ENCODE results near the gene PDLIM1. TPM values are rescaled to one million over a fixed set of nuclear protein-coding genes. Genes with fewer than 3 reads are reported as not detected.

Gene PDLIM1
- total RNA-seq, 2 donors from 2014 or later, result 93.9 to 158 TPM

DNA sequence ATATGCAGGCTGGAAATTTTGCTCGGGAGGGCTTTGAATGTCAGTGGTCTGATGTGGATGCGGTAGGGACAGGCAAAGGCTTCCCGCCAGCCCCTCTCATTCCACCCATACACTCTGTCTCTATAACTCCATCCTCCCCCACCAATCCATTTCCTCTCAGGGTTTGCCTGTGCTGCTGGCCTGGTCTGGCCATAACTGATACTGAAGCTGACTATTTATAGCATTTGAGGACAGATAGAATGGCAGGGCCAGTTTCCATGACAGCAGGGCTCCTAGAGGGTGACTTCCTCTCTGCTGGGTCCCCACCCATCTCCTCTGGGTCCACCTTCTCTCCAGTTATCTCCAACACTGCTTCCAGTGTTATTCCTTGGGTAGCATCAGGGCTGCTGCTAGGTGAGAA is 6.6 kb upstream of the PDLIM1 start:
- Mint-ChIP-seq H3K4me3 (no peak overlapping the region), H3K27ac (no peak overlapping the region), H3K9me3 (no peaks in the 10 kb centered on the region), H3K27me3 (ENCODE audit: insufficient read depth) (peaks cover 58% of the 10 kb centered on the region), H3K36me3 (ENCODE audit: low read depth) (no peaks in the 10 kb centered on the region), H3K4me1 (peaks cover 19% of the 10 kb centered on the region)
- 100% methylated on average over 3 of the region's 3 CpGs; no CpG with 5 or more reads in 1 of the 2 experiments for WGBS, 2 experiments (ENCODE audit: insufficient coverage in 1 of 2, insufficient read length in 1 of 2)
- Histone ChIP-seq H3K4me1 (ENCODE audit: control insufficient read depth, insufficient read depth, low read length) (peaks cover 9% of the 10 kb centered on the region), H3K27ac (ENCODE audit: low read depth, low read length) (no peak overlapping the region), H3K9me3 (ENCODE audit: control insufficient read depth, low read length) (no peaks in the 10 kb centered on the region), H3K9ac (ENCODE audit: extremely low read depth, low read length, poor library complexity, severe bottlenecking) (no peak overlapping the region), H3K4me3 (ENCODE audit: low read length) (no peak overlapping the region), H3K27me3 (ENCODE audit: control insufficient read depth, insufficient read depth, low read length, poor library complexity, severe bottlenecking) (peaks cover 14% of the 10 kb centered on the region), H3K36me3 (ENCODE audit: control insufficient read depth, insufficient read depth, low read length) (no peaks in the 10 kb centered on the region)
- DNase-seq, result no peak
- no peak for TF ChIP-seq CTCF (conservative IDR thresholded peaks at IDR 0.05)

- Mint-ChIP-seq H3K4me3 (no peak overlapping the region), H3K36me3 (ENCODE audit: low read depth) (no peaks in the 10 kb centered on the region), H3K4me1 (peaks cover 19% of the 10 kb centered on the region), H3K9me3 (no peaks in the 10 kb centered on the region), H3K27me3 (ENCODE audit: insufficient read depth) (peaks cover 61% of the 10 kb centered on the region), H3K27ac (no peak overlapping the region)
- peaks cover 14% of the 10 kb centered on the region for H3K27me3 ChIP-seq (ENCODE audit: control insufficient read depth, insufficient read depth, low read length, poor library complexity, severe bottlenecking)
- no peak overlapping the region for H3K27ac ChIP-seq (ENCODE audit: low read depth, low read length)
- peaks cover 9% of the 10 kb centered on the region for H3K4me1 ChIP-seq (ENCODE audit: control insufficient read depth, insufficient read depth, low read length)
- no peak for TF ChIP-seq CTCF (conservative IDR thresholded peaks at IDR 0.05)
- no peak overlapping the region for H3K9ac ChIP-seq (ENCODE audit: extremely low read depth, low read length, poor library complexity, severe bottlenecking)
- no peaks in the 10 kb centered on the region for H3K9me3 ChIP-seq (ENCODE audit: control insufficient read depth, low read length)
- 93 to 95% methylated on average over 4 of the region's 4 CpGs for WGBS, 2 experiments (ENCODE audit: insufficient coverage in 1 of 2, insufficient read length in 1 of 2)
- DNase-seq, result no peak
- H3K4me3 ChIP-seq (ENCODE audit: low read length), result no peak overlapping the region
- no peaks in the 10 kb centered on the region for H3K36me3 ChIP-seq (ENCODE audit: control insufficient read depth, insufficient read depth, low read length)
These were observed 6.0 kb upstream of the PDLIM1 start for GRCh38 chr10:95296764-95297163.

GRCh38 chr10:95295031-95295755 is 4.4 kb upstream of the PDLIM1 start:
- DNase-seq, result peak; percentile 88
- H3K9me3 Mint-ChIP-seq, result no peaks in the 10 kb centered on the region

More at GRCh38 chr10:95295031-95295755, 4.4 kb upstream of the PDLIM1 start:
- H3K27ac ChIP-seq (ENCODE audit: low read depth, low read length), result no peak overlapping the region
- Mint-ChIP-seq H3K4me3 (peak overlapping the region; percentile 48), H3K36me3 (ENCODE audit: low read depth) (no peaks in the 10 kb centered on the region), H3K27ac (peak overlapping the region; percentile 35), H3K27me3 (ENCODE audit: insufficient read depth) (peaks cover 65% of the 10 kb centered on the region), H3K4me1 (peaks cover 19% of the 10 kb centered on the region)
- H3K36me3 ChIP-seq (ENCODE audit: control insufficient read depth, insufficient read depth, low read length), result no peaks in the 10 kb centered on the region
- no peak for TF ChIP-seq CTCF (conservative IDR thresholded peaks at IDR 0.05)
- 68 to 74% methylated on average over 31 to 39 of the region's 39 CpGs for WGBS, 2 experiments (ENCODE audit: insufficient coverage in 1 of 2, insufficient read length in 1 of 2)
- H3K27me3 ChIP-seq (ENCODE audit: control insufficient read depth, insufficient read depth, low read length, poor library complexity, severe bottlenecking), result peaks cover 18% of the 10 kb centered on the region
- peaks cover 9% of the 10 kb centered on the region for H3K4me1 ChIP-seq (ENCODE audit: control insufficient read depth, insufficient read depth, low read length)
- H3K9me3 ChIP-seq (ENCODE audit: control insufficient read depth, low read length), result no peaks in the 10 kb centered on the region
- H3K4me3 ChIP-seq (ENCODE audit: low read length), result no peak overlapping the region
- H3K9ac ChIP-seq (ENCODE audit: extremely low read depth, low read length, poor library complexity, severe bottlenecking), result no peak overlapping the region
